ENCODE results near the gene GRM1. TPM values are rescaled to one million over a fixed set of nuclear protein-coding genes. Genes with fewer than 3 reads are reported as not detected.

Gene GRM1
- total RNA-seq, 1 donor from 2014 or later: 0.09 TPM

- H3K36me3 ChIP-seq: no peaks in the 10 kb centered on the region
- H3K27me3 ChIP-seq (ENCODE audit: low read depth): no peaks in the 10 kb centered on the region
- ATAC-seq: no peak
- H3K4me3 ChIP-seq: no peak overlapping the region
- H3K9me3 ChIP-seq: no peaks in the 10 kb centered on the region
- H3K4me1 ChIP-seq: no peaks in the 10 kb centered on the region
- no peak overlapping the region for H3K27ac ChIP-seq
- no peak for DNase-seq
- intact Hi-C loops (cut with DNase I): no loop called here
- TF ChIP-seq CTCF (IDR thresholded peaks at IDR 0.05): no peak
Measured at GRCh38 chr6:146154197-146154596, 125.3 kb downstream of the GRM1 start.

- no peak for TF ChIP-seq CTCF (IDR thresholded peaks at IDR 0.05)
- no peak for DNase-seq
- no peaks in the 10 kb centered on the region for H3K27me3 ChIP-seq (ENCODE audit: low read depth)
- H3K27ac ChIP-seq: no peak overlapping the region
- intact Hi-C loops (cut with DNase I): no loop called here
- H3K4me3 ChIP-seq: no peak overlapping the region
- ATAC-seq: no peak
- H3K9me3 ChIP-seq: no peaks in the 10 kb centered on the region
- no peaks in the 10 kb centered on the region for H3K4me1 ChIP-seq
- H3K36me3 ChIP-seq: no peaks in the 10 kb centered on the region
Measured at GRCh38 chr6:146161664-146162063, 132.8 kb downstream of the GRM1 start.

- H3K27ac ChIP-seq: no peak overlapping the region
- H3K36me3 ChIP-seq: no peaks in the 10 kb centered on the region
- DNase-seq (no peak), ATAC-seq (no peak)
- no peaks in the 10 kb centered on the region for H3K27me3 ChIP-seq (ENCODE audit: low read depth)
- intact Hi-C loops (cut with DNase I): no loop called here
- H3K9me3 ChIP-seq: no peaks in the 10 kb centered on the region
- TF ChIP-seq CTCF (IDR thresholded peaks at IDR 0.05): no peak
- no peaks in the 10 kb centered on the region for H3K4me1 ChIP-seq
- H3K4me3 ChIP-seq: no peak overlapping the region
Measured at GRCh38 chr6:146169872-146170271, 141.0 kb downstream of the GRM1 start.

- Histone ChIP-seq H3K4me3 (no peak overlapping the region), H3K36me3 (no peaks in the 10 kb centered on the region), H3K27ac (no peak overlapping the region), H3K27me3 (ENCODE audit: low read depth) (no peaks in the 10 kb centered on the region), H3K4me1 (no peaks in the 10 kb centered on the region), H3K9me3 (no peaks in the 10 kb centered on the region)
- no peak for ATAC-seq
- no peak for DNase-seq
- intact Hi-C loops (cut with DNase I): no loop called here
- TF ChIP-seq CTCF (IDR thresholded peaks at IDR 0.05): no peak
Measured at GRCh38 chr6:146177785-146178184, 148.9 kb downstream of the GRM1 start.

- Histone ChIP-seq H3K36me3 (no peaks in the 10 kb centered on the region), H3K9me3 (no peaks in the 10 kb centered on the region), H3K27me3 (ENCODE audit: low read depth) (no peaks in the 10 kb centered on the region), H3K4me3 (no peak overlapping the region), H3K4me1 (no peaks in the 10 kb centered on the region), H3K27ac (no peak overlapping the region)
- intact Hi-C loops (cut with DNase I): no loop called here
- DNase-seq (no peak), ATAC-seq (no peak)
- TF ChIP-seq CTCF (IDR thresholded peaks at IDR 0.05): no peak
Measured at GRCh38 chr6:146183831-146184230, 155.0 kb downstream of the GRM1 start.

GRCh38 chr6:146184701-146185100 is 155.8 kb downstream of the GRM1 start:
- intact Hi-C loops (cut with DNase I): no loop called here
- ATAC-seq (no peak), DNase-seq (no peak)
- Histone ChIP-seq H3K4me3 (no peak overlapping the region), H3K4me1 (no peaks in the 10 kb centered on the region), H3K27me3 (ENCODE audit: low read depth) (no peaks in the 10 kb centered on the region), H3K9me3 (no peaks in the 10 kb centered on the region), H3K36me3 (no peaks in the 10 kb centered on the region), H3K27ac (no peak overlapping the region)
- no peak for TF ChIP-seq CTCF (IDR thresholded peaks at IDR 0.05)
